GM12878 (cell line): ENCODE results near the gene SLC26A11. TPM values are rescaled to one million over a fixed set of nuclear protein-coding genes. Genes with fewer than 3 reads are reported as not detected.

Experiments used
- ATAC-seq: fragments of 200-7000 bp; cut with Tn5 transposase; 3 replicates; pipeline ENCODE4 v1.9.1; 2020; ENCODE audit warnings: mild to moderate bottlenecking, moderate library complexity
- BruUV-seq: library from RNA; stranded (reverse); fragments of 400-500 nt; replicated peaks from 2 replicates; lab custom pipeline; 2021; lab: Mats Ljungman, UMichigan
- CTCF ChIA-PET: fragments of 300-600 bp; sonication (Branson Sonifier 250); formaldehyde crosslinking; extraction: SDS; loops from one replicate; lab custom pipeline; 2021; ENCODE audit warnings: inconsistent platforms; lab: Yijun Ruan, JAX
- POLR2A ChIA-PET: fragments of 350-600 bp; formaldehyde crosslinking; extraction: SDS; loops from one replicate; lab custom pipeline; 2021; ENCODE audit warnings: inconsistent platforms; lab: Charles Lee
- RAD21 ChIA-PET: fragments of 300-600 bp; sonication (Branson Sonifier 250); formaldehyde crosslinking; loops from one replicate; lab custom pipeline; 2023; ENCODE audit warnings: antibody characterized with exemption; ENCODE audit not compliant: unreplicated experiment; lab: Charles Lee
- SMC1A ChIA-PET: fragments of 300-600 bp; sonication (Branson Sonifier 250); formaldehyde crosslinking; loops from one replicate; lab custom pipeline; 2023; ENCODE audit not compliant: unreplicated experiment, uncharacterized antibody; lab: Charles Lee
- DNase-seq: peaks from one replicate; pipeline ENCODE4 v3.0.0-alpha.2; 2011; ENCODE audit warnings: low read depth, low spot score
- FAIRE-seq: peaks from 3 replicates; lab custom pipeline; 2011; peaks lifted over from hg19 to GRCh38; lab: Jason Lieb, UNC
- H2AFZ ChIP-seq: 2 replicates; pipeline ENCODE4 v1.6.0; 2011; ENCODE audit warnings: low read depth, low read length, control low read depth; ENCODE audit not compliant: control insufficient read depth
- H3K27ac ChIP-seq: 2 replicates; pipeline ENCODE4 v1.5.1; 2011; ENCODE audit warnings: control low read depth; ENCODE audit not compliant: control insufficient read depth, insufficient read depth
- H3K27me3 ChIP-seq, 2 experiments: replicated peaks in 1 of 2; 2 replicates each; pipeline versions ENCODE4 v1.6.0 to v1.6.1; 2011; ENCODE audit warnings: low read length in 1 of 2; ENCODE audit not compliant: control insufficient read depth in 2 of 2, insufficient read depth in 2 of 2
- H3K36me3 ChIP-seq, 2 experiments: 2 replicates each; pipeline ENCODE4 v1.5.1; 2011; ENCODE audit warnings: low read length in 1 of 2; ENCODE audit not compliant: control insufficient read depth in 2 of 2, insufficient read depth in 2 of 2
- H3K4me1 ChIP-seq: 2 replicates; pipeline ENCODE4 v1.6.1; 2011; ENCODE audit warnings: mild to moderate bottlenecking, low read length, moderate library complexity, mixed read lengths; ENCODE audit not compliant: control insufficient read depth, insufficient read depth
- H3K4me2 ChIP-seq: 2 replicates; pipeline ENCODE4 v1.6.0; 2011; ENCODE audit warnings: control low read depth; ENCODE audit not compliant: control insufficient read depth, insufficient read depth
- H3K4me3 ChIP-seq: fragments of 200-600 bp; sonication (generic); 2 replicates; pipeline ENCODE4 v1.5.1; 2016
- H3K79me2 ChIP-seq: 2 replicates; pipeline ENCODE4 v1.6.0; 2011; ENCODE audit warnings: low read length; ENCODE audit not compliant: control insufficient read depth, insufficient read depth
- H3K9ac ChIP-seq: 2 replicates; pipeline ENCODE4 v1.8.0; 2011; ENCODE audit warnings: low read length, control low read depth, mixed read lengths; ENCODE audit not compliant: control insufficient read depth, insufficient read depth
- H3K9me3 ChIP-seq: replicated peaks from 3 replicates; pipeline ENCODE4 v1.5.1; 2011; ENCODE audit warnings: mild to moderate bottlenecking, low read length; ENCODE audit not compliant: control insufficient read depth, insufficient read depth
- H4K20me1 ChIP-seq: 2 replicates; pipeline ENCODE4 v1.6.0; 2011; ENCODE audit not compliant: control insufficient read depth, insufficient read depth
- BRCA1 ChIP-seq: IDR thresholded peaks from 2 replicates; pipeline ENCODE4 v1.6.1; 2011; ENCODE audit warnings: low read depth, low read length, improper control_type of control experiment
- CREM ChIP-seq: IDR thresholded peaks from 2 replicates; pipeline ENCODE4 v1.6.1; 2014; ENCODE audit warnings: antibody characterized with exemption, low read depth
- IKZF1 ChIP-seq: fragments of 450-650 bp; conservative IDR thresholded peaks from 2 replicates; pipeline ENCODE4 v1.6.1; 2017; ENCODE audit warnings: antibody characterized with exemption, mild to moderate bottlenecking
- IRF4 ChIP-seq: IDR thresholded peaks from 2 replicates; pipeline ENCODE4 v1.6.1; 2011; ENCODE audit warnings: low read depth, low read length
- KDM1A ChIP-seq: fragments of 200-600 bp; sonication (generic); IDR thresholded peaks from 2 replicates; pipeline ENCODE4 v1.6.1; 2016; ENCODE audit warnings: borderline replicate concordance
- MEF2A ChIP-seq: IDR thresholded peaks from 2 replicates; pipeline ENCODE4 v1.6.1; 2011; ENCODE audit warnings: low read depth, mild to moderate bottlenecking, low read length, moderate library complexity; ENCODE audit not compliant: insufficient read depth
- RAD51 ChIP-seq: fragments of 450-650 bp; IDR thresholded peaks from 2 replicates; pipeline ENCODE4 v1.6.1; 2016; ENCODE audit warnings: moderate library complexity, mild to moderate bottlenecking, inconsistent platforms
- SMARCA5 ChIP-seq: fragments of 450-650 bp; IDR thresholded peaks from 2 replicates; pipeline ENCODE4 v1.6.1; 2017; ENCODE audit warnings: mild to moderate bottlenecking
- STAT1 ChIP-seq: fragments of 450-650 bp; conservative IDR thresholded peaks from 2 replicates; pipeline ENCODE4 v1.6.1; 2014; ENCODE audit warnings: antibody characterized with exemption, mild to moderate bottlenecking
- STAT3 ChIP-seq: IDR thresholded peaks from 2 replicates; pipeline ENCODE4 v1.6.1; 2011; ENCODE audit warnings: low read depth, low read length, improper control_type of control experiment
- ZNF207 ChIP-seq: fragments of 450-650 bp; IDR thresholded peaks from 2 replicates; pipeline ENCODE4 v1.6.1; 2014; ENCODE audit warnings: antibody characterized with exemption, mild to moderate bottlenecking, borderline replicate concordance
- WGBS: methylation state at CpG from one replicate; pipeline ENCODE4 v1.1.6; 2016; ENCODE audit warnings: low lambda C conversion rate; ENCODE audit not compliant: insufficient replicate concordance, insufficient coverage; ENCODE audit errors: missing lambda C conversion rate; 5-methylcytosine and 5-hydroxymethylcytosine counted together
- in situ Hi-C: fragments of 300-500 bp; cut with MboI; formaldehyde crosslinking; loops from 9 replicates; pipeline ENCODE4 v1.14.3; 2018; ENCODE audit warnings: mixed read lengths
- intact Hi-C: fragments of 100-400 bp; cut with micrococcal nuclease; formaldehyde crosslinking; loops from one replicate; pipeline ENCODE4 v1.14.2; 2022; ENCODE audit not compliant: unreplicated experiment
- polyA plus RNA-seq, 11 experiments: library from polyadenylated mRNA; depleted of rRNA in 4 of 11; unstranded in 6 of 11; stranded (reverse) in 5 of 11; fragments of >200 nt; fragmentation: Nextera tagmentation in 4 of 11; fragmentation: Illumina TruSeq in 1 of 11; extraction: Ambion mirVana in 4 of 11; extraction: Trizol in 1 of 11; gene quantifications; 1 replicate in 1 of 11; 2 replicates in 10 of 11; pipeline versions ENCODE4 v1.2.1 to v1.2.3, GENCODE V29; 2011 to 2016; ENCODE audit warnings: inconsistent platforms in 2 of 11, missing spikeins in 2 of 11, low read depth in 1 of 11
- total RNA-seq, 4 experiments: library from RNA; depleted of rRNA in 3 of 4; stranded (reverse); fragments of >200 nt in 3 of 4; fragmentation: Illumina TruSeq in 1 of 4; extraction: Trizol in 1 of 4; gene quantifications; 2 replicates each; pipeline versions ENCODE4 v1.2.1 to v1.2.3, GENCODE V29; 2013 to 2021
- TF ChIP-seq, protein P1 (sequence below): fragments of 450-650 bp; formaldehyde crosslinking; IDR thresholded peaks from 2 replicates; pipeline ENCODE4 v1.5.0; 2022; ENCODE audit warnings: mild to moderate bottlenecking, missing genetic modification characterization
- TF ChIP-seq, protein P2 (sequence below): fragments of 450-650 bp; formaldehyde crosslinking; IDR thresholded peaks from 2 replicates; pipeline ENCODE4 v1.4.0; 2022; ENCODE audit warnings: mild to moderate bottlenecking, moderate library complexity
- TF ChIP-seq, protein P3 (sequence below): fragments of 450-650 bp; IDR thresholded peaks from 2 replicates; pipeline ENCODE4 v1.6.1; 2018; ENCODE audit warnings: mild to moderate bottlenecking, low read depth, moderate library complexity; ENCODE audit not compliant: partially characterized antibody
- TF ChIP-seq, protein P4 (sequence below): IDR thresholded peaks from 2 replicates; pipeline ENCODE4 v1.6.1; 2011; ENCODE audit warnings: borderline replicate concordance, low read depth, mild to moderate bottlenecking, moderate library complexity, mixed read lengths, low read length; ENCODE audit not compliant: insufficient read depth; ENCODE audit errors: extremely low read length

Gene SLC26A11
- total and polyA plus RNA-seq, 10 of the 15 experiments (the other 5 are each of a cell fraction or from before 2014, with no cell fraction given) = 0.05 to 4.1 (median 1.2) TPM; not detected in 1

DNA sequence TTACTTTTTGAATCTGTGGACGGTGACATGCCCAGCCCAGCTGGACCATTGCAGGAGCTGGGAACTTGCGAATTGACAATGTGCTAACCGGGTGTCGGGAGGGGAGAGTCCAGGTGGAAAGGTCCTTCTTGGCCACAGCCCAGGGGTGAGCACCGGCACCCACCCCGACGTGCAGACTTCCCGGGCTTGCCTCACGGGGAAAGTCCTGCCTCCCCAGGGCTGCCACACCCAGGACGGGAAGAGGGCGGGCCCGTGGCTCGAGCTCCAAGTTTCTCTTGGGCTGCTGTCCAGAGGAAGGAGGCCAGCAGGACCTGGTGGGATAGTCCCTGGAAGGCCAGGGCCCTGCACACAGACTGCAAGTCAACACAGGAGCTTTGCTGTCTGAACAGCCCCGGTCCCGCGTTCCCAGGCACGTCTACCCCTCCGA is 32.7 kb upstream of the SLC26A11 start:
- no peak for DNase-seq
- no peak for FAIRE-seq
- Histone ChIP-seq H3K79me2 (no peaks in the 10 kb centered on the region), H3K4me1 (no peaks in the 10 kb centered on the region), H4K20me1 (no peaks in the 10 kb centered on the region), H3K27ac (no peak overlapping the region), H2AFZ (no peak overlapping the region), H3K36me3 (no peaks in the 10 kb centered on the region), H3K27me3 (no peaks in the 10 kb centered on the region; a peak in 2 of 4 replicates), H3K9me3 (no peaks in the 10 kb centered on the region), H3K9ac (no peak overlapping the region), H3K4me3 (no peak overlapping the region), H3K4me2 (no peak overlapping the region)
- ChIA-PET SMC1A (no interaction called here), CTCF (interaction anchor here (1.4 to 2.0 kb wide), 2 partner anchors 9 to 86 kb away, joined by 5 read pairs; partner anchors contain the start of gene GAA), RAD21 (no interaction called here), POLR2A (no interaction called here)
- no TSS peak for BruUV-seq
- no peak for ATAC-seq
- intact Hi-C loops (no loop called here), in situ Hi-C loops (no loop called here)
- 73% methylated on average over 14 of the region's 18 CpGs for WGBS
- TF ChIP-seq CREM (no peak), ZNF207 (no peak), STAT3 (no peak), SMARCA5 (no peak), IRF4 (no peak), RAD51 (no peak), MEF2A (no peak), KDM1A (no peak), BRCA1 (no peak), STAT1 (no peak), IKZF1 (no peak)
- TF ChIP-seq, protein P1, sequence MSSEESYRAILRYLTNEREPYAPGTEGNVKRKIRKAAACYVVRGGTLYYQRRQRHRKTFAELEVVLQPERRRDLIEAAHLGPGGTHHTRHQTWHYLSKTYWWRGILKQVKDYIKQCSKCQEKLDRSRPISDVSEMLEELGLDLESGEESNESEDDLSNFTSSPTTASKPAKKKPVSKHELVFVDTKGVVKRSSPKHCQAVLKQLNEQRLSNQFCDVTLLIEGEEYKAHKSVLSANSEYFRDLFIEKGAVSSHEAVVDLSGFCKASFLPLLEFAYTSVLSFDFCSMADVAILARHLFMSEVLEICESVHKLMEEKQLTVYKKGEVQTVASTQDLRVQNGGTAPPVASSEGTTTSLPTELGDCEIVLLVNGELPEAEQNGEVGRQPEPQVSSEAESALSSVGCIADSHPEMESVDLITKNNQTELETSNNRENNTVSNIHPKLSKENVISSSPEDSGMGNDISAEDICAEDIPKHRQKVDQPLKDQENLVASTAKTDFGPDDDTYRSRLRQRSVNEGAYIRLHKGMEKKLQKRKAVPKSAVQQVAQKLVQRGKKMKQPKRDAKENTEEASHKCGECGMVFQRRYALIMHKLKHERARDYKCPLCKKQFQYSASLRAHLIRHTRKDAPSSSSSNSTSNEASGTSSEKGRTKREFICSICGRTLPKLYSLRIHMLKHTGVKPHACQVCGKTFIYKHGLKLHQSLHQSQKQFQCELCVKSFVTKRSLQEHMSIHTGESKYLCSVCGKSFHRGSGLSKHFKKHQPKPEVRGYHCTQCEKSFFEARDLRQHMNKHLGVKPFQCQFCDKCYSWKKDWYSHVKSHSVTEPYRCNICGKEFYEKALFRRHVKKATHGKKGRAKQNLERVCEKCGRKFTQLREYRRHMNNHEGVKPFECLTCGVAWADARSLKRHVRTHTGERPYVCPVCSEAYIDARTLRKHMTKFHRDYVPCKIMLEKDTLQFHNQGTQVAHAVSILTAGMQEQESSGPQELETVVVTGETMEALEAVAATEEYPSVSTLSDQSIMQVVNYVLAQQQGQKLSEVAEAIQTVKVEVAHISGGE (CRISPR knock-in tag) = no peak
- TF ChIP-seq, protein P2, sequence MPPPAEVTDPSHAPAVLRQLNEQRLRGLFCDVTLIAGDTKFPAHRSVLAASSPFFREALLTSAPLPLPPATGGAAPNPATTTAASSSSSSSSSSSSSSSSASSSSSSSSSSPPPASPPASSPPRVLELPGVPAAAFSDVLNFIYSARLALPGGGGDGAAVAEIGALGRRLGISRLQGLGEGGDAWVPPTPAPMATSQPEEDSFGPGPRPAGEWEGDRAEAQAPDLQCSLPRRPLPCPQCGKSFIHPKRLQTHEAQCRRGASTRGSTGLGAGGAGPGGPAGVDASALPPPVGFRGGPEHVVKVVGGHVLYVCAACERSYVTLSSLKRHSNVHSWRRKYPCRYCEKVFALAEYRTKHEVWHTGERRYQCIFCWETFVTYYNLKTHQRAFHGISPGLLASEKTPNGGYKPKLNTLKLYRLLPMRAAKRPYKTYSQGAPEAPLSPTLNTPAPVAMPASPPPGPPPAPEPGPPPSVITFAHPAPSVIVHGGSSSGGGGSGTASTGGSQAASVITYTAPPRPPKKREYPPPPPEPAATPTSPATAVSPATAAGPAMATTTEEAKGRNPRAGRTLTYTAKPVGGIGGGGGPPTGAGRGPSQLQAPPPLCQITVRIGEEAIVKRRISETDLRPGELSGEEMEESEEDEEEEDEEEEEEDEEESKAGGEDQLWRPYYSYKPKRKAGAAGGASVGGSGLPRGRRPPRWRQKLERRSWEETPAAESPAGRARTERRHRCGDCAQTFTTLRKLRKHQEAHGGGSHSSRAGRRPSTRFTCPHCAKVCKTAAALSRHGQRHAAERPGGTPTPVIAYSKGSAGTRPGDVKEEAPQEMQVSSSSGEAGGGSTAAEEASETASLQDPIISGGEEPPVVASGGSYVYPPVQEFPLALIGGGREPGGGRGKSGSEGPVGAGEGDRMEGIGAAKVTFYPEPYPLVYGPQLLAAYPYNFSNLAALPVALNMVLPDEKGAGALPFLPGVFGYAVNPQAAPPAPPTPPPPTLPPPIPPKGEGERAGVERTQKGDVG (CRISPR knock-in tag) = no peak
- TF ChIP-seq, protein P3, sequence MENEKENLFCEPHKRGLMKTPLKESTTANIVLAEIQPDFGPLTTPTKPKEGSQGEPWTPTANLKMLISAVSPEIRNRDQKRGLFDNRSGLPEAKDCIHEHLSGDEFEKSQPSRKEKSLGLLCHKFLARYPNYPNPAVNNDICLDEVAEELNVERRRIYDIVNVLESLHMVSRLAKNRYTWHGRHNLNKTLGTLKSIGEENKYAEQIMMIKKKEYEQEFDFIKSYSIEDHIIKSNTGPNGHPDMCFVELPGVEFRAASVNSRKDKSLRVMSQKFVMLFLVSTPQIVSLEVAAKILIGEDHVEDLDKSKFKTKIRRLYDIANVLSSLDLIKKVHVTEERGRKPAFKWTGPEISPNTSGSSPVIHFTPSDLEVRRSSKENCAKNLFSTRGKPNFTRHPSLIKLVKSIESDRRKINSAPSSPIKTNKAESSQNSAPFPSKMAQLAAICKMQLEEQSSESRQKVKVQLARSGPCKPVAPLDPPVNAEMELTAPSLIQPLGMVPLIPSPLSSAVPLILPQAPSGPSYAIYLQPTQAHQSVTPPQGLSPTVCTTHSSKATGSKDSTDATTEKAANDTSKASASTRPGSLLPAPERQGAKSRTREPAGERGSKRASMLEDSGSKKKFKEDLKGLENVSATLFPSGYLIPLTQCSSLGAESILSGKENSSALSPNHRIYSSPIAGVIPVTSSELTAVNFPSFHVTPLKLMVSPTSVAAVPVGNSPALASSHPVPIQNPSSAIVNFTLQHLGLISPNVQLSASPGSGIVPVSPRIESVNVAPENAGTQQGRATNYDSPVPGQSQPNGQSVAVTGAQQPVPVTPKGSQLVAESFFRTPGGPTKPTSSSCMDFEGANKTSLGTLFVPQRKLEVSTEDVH = no peak
- TF ChIP-seq, protein P4, sequence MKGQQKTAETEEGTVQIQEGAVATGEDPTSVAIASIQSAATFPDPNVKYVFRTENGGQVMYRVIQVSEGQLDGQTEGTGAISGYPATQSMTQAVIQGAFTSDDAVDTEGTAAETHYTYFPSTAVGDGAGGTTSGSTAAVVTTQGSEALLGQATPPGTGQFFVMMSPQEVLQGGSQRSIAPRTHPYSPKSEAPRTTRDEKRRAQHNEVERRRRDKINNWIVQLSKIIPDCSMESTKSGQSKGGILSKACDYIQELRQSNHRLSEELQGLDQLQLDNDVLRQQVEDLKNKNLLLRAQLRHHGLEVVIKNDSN = no peak
